AG09319 (cell line): ENCODE results near the gene TMBIM4.

Source experiments
- DNase-seq: peaks from one replicate; pipeline ENCODE4 v3.0.0-alpha.2; 2010; ENCODE audit warnings: low read depth; ENCODE audit errors: extremely low read depth
- TF ChIP-seq, protein P1 (sequence below): IDR thresholded peaks from 2 replicates; pipeline ENCODE4 v1.5.1; 2011; ENCODE audit warnings: low read depth, mild to moderate bottlenecking, inconsistent platforms, low read length, moderate library complexity

Gene TMBIM4

DNA sequence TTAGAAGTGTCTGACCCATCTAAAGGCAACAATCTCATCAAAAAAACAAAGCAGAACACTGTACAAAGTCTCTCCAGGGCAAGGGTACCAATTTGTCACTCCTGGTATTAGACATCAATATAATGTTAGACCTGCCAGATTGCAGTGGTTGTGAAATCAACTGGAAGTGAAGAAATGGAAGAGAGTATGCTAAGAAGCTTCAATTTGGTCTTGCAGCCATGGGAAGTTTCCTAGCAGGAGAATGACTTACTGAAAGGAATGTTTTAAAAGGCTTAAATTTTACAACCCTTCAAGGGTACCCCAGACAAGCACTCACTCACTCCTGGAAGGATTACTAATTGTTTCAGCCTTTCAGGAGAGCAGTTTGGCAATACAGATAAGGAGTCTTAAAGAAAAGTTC is 58.2 kb downstream of the TMBIM4 start:
- DNase-seq = no peak
- TF ChIP-seq, protein P1, sequence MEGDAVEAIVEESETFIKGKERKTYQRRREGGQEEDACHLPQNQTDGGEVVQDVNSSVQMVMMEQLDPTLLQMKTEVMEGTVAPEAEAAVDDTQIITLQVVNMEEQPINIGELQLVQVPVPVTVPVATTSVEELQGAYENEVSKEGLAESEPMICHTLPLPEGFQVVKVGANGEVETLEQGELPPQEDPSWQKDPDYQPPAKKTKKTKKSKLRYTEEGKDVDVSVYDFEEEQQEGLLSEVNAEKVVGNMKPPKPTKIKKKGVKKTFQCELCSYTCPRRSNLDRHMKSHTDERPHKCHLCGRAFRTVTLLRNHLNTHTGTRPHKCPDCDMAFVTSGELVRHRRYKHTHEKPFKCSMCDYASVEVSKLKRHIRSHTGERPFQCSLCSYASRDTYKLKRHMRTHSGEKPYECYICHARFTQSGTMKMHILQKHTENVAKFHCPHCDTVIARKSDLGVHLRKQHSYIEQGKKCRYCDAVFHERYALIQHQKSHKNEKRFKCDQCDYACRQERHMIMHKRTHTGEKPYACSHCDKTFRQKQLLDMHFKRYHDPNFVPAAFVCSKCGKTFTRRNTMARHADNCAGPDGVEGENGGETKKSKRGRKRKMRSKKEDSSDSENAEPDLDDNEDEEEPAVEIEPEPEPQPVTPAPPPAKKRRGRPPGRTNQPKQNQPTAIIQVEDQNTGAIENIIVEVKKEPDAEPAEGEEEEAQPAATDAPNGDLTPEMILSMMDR = no peak

DNA sequence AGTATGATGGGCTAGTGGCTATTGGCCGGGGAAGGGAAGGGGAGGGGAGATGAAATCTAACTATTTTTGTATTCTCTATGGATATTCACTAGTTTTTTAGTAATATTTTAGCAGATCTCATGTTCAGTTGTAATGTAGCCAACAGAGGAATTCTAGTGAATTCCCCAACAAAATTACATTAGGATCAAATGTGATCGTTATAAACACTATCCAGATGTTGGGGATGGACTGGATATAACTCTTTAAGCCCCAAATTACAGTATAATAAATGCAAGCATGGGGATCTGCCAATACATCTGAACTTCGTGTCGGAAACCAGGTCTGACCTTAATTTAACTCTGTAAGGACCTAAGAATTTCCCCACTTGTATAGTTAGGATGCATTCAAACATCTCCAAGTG is 60.7 kb downstream of the TMBIM4 start:
- TF ChIP-seq, protein P1 = no peak

GRCh38 chr12:66108386-66108785 is 61.4 kb downstream of the TMBIM4 start:
- TF ChIP-seq, protein P1 = no peak
- DNase-seq = no peak

More for the DNA sequence above, 60.7 kb downstream of the TMBIM4 start:
- no peak for DNase-seq

DNA sequence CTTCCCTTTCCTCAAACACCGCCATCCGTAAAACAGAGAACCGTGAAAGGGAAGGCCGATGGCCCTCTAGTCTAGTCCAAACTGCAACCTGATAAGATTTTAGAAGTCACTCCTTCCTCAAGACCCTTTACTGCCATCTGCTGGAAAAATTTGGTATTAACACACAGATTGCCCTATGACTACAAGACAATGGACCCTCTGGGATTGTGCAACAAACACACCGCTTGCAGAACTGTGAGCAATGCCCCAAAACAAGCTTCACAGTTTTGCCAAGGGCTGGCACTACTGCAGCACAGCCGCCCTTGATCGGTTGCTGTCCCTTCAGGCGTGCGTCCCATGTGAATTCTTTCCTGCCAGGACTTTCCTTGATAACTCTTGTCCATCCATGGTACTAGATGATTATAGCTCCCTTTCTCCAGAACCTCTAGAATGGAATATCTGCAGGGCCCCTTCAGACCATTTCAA is 62.3 kb downstream of the TMBIM4 start:
- peak; percentile 89 for DNase-seq
- TF ChIP-seq, protein P1 = peak; percentile 70

GRCh38 chr12:66103016-66103913 is 66.5 kb downstream of the TMBIM4 start:
- TF ChIP-seq, protein P1 = no peak
- DNase-seq = no peak

- DNase-seq = no peak
- TF ChIP-seq, protein P1 = no peak
These were observed 77.1 kb downstream of the TMBIM4 start for GRCh38 chr12:66092559-66093269.

DNA sequence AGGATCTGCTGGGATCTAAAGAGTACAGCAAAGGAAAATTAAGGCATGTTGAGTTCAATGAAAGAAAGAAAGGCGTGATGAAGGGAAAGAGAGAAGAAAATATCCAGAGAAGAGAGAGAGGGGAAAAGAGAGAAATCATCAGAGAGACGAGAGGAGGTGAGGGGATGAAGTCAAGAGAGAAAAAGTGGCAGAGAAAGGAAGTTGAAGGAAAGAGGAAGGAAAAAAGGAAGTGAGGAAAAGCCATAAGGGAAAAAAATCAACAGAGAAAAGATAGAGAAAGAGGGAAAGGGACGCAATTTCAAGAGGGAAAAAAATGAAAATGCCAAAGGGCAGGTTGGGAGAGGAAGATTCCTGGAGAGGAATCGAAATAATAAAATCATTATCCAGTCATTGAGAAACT is 79.6 kb downstream of the TMBIM4 start:
- no peak for DNase-seq

More for the DNA sequence above, 79.6 kb downstream of the TMBIM4 start:
- TF ChIP-seq, protein P1 = no peak
